PC-9 (cell line): ENCODE results near the gene C12orf57.

Experiments used
- EZH2 ChIP-seq: fragments of 200-600 bp; sonication (generic); IDR thresholded peaks from 2 replicates; pipeline ENCODE4 v1.8.0; 2017; ENCODE audit warnings: antibody characterized with exemption, low read depth
- TF ChIP-seq, protein P1 (sequence below): fragments of 200-600 bp; sonication (generic); conservative IDR thresholded peaks from 2 replicates; pipeline ENCODE4 v1.6.1; 2017; ENCODE audit warnings: mixed run types, antibody characterized with exemption, mild to moderate bottlenecking, moderate library complexity

DNA sequence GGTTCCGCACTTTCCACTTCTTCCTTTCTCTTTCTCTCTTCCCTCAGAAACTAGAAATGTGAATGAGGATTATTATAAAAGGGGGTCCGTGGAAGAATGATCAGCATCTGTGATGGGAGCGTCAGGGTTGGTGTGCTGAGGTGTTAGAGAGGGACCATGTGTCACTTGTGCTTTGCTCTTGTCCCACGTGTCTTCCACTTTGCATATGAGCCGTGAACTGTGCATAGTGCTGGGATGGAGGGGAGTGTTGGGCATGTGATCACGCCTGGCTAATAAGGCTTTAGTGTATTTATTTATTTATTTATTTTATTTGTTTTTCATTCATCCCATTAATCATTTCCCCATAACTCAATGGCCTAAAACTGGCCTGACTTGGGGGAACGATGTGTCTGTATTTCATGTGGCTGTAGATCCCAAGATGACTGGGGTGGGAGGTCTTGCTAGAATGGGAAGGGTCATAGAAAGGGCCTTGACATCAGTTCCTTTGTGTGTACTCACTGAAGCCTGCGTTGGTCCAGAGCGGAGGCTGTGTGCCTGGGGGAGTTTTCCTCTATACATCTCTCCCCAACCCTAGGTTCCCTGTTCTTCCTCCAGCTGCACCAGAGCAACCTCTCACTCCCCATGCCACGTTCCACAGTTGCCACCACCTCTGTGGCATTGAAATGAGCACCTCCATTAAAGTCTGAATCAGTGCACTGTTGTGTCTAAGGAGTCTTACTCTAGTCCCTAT is 20.7 kb upstream of the C12orf57 start:
- TF ChIP-seq EZH2 = no peak
- TF ChIP-seq, protein P1, sequence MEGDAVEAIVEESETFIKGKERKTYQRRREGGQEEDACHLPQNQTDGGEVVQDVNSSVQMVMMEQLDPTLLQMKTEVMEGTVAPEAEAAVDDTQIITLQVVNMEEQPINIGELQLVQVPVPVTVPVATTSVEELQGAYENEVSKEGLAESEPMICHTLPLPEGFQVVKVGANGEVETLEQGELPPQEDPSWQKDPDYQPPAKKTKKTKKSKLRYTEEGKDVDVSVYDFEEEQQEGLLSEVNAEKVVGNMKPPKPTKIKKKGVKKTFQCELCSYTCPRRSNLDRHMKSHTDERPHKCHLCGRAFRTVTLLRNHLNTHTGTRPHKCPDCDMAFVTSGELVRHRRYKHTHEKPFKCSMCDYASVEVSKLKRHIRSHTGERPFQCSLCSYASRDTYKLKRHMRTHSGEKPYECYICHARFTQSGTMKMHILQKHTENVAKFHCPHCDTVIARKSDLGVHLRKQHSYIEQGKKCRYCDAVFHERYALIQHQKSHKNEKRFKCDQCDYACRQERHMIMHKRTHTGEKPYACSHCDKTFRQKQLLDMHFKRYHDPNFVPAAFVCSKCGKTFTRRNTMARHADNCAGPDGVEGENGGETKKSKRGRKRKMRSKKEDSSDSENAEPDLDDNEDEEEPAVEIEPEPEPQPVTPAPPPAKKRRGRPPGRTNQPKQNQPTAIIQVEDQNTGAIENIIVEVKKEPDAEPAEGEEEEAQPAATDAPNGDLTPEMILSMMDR = no peak
